Mesodermal cell (in vitro differentiated cells): ENCODE results near the gene CCDC183.
"Not testable (repeated sequence)": the region's sequence is repeated elsewhere in the genome, so short reads cannot be mapped to it uniquely, and the experiment has no call there.

Experiments used
- H3K27ac ChIP-seq: 2 replicates; pipeline ENCODE4 v1.7.0; 2013; ENCODE audit warnings: mild to moderate bottlenecking, low read depth, low read length, moderate library complexity; ENCODE audit not compliant: severe bottlenecking
- H3K36me3 ChIP-seq: 2 replicates; pipeline ENCODE4 v1.7.1; 2013; ENCODE audit warnings: mild to moderate bottlenecking, low read length, moderate library complexity; ENCODE audit not compliant: control insufficient read depth, insufficient read depth
- H3K4me1 ChIP-seq: one replicate; pipeline ENCODE4 v1.7.1; 2013; ENCODE audit warnings: mild to moderate bottlenecking, low read length; ENCODE audit not compliant: insufficient read depth, control insufficient read depth, poor library complexity, severe bottlenecking
- H3K4me3 ChIP-seq: 2 replicates; pipeline ENCODE4 v1.7.0; 2013; ENCODE audit warnings: low read length, control low read depth, mild to moderate bottlenecking; ENCODE audit not compliant: insufficient read depth, poor library complexity, severe bottlenecking; ENCODE audit errors: extremely low read depth
- H3K9me3 ChIP-seq: 2 replicates; pipeline ENCODE4 v1.7.1; 2013; ENCODE audit warnings: mild to moderate bottlenecking, low read length, moderate library complexity; ENCODE audit not compliant: control insufficient read depth
- WGBS, 2 experiments: methylation state at CpG; one replicate each; pipeline ENCODE4 v1.1.5; 2013; ENCODE audit warnings: missing lambda C conversion rate in 2 of 2; ENCODE audit not compliant: insufficient coverage in 2 of 2; 5-methylcytosine and 5-hydroxymethylcytosine counted together

CCDC183 gene

DNA sequence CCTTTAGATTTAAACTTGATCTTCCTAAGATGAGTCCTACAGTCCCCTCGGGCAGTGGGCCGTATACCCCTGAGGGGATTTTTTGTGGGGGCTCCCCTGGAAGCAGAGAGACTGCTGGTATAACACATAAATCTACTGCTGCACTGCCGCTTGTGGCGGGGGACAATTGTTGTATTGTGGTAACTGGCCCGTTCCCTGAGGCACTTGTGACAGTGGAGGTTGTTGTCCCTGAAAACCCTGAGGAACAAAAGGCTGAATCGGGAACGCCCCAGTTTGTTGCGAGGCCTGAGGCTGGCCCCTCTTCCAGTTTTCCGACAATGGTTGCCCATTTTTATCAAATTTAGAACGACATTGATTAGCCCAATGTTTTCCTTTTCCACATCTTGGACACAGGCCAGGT lies 9.7 kb upstream of the CCDC183 start:
- WGBS, 2 experiments = 86 to 89% methylated on average over 5 to 7 of the region's 10 CpGs
- H3K4me1 ChIP-seq = peaks cover 38% of the 10 kb centered on the region
- H3K4me3 ChIP-seq = no peak overlapping the region
- H3K27ac ChIP-seq = no peak overlapping the region
- no peaks in the 10 kb centered on the region for H3K36me3 ChIP-seq
- H3K9me3 ChIP-seq = no peaks in the 10 kb centered on the region

DNA sequence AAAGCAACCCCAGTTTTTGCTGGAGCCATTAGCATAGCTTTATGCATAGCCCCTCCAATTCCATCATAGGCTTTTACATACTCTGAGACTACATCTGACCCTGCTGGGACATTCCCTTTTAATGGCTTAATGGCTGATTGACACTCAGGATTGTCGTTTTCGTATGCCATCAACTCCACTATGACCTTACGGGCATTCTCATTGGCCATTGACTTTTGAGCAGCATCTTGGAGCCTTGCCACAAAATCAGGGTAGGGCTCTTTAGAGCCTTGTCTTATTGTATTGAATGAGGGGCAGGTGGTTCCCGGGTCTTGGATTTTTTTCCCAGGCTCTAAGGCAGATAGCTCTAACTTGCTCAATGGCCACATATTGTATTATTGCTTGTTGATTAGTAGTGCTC lies 9.2 kb upstream of the CCDC183 start:
- not testable (repeated sequence) for H3K36me3 ChIP-seq, H3K27ac ChIP-seq, H3K9me3 ChIP-seq, H3K4me3 ChIP-seq
- peaks cover 38% of the 10 kb centered on the region for H3K4me1 ChIP-seq
- 55 to 57% methylated on average over 2 to 3 of the region's 4 CpGs for WGBS, 2 experiments

DNA sequence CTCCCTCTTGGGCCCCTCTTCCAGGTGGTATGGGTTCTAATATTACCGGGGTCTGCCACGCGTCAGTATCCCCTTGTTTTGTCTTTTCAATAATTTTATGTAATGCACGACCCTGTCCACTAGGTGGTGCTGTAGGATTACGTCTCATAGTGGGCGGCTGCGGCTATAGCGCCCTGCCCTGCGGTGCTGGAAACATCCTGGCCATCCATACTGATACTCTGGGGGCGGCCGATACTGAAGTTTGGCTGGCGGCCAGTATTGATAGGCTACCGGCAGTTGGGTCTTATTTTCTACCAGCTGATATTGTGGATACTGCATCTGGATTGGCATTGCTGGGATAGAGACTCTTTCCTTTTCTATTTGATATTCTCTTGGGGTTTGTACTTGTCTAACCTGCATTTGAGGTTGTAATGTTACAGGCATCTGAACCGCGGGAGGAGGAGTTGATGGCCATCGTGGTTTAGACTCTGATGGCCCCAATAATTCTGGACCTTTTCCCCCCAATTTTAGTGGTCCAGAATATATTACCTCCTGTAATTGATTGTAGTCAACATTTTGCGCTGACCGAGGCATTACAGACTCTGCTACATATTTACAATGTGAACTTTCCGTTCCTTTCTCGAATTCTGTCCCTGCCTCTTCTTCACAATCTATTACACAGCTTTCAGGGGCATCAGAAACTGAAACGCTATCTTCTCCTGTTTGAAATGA lies 8.3 kb upstream of the CCDC183 start:
- H3K36me3 ChIP-seq = peaks cover 8% of the 10 kb centered on the region
- no peaks in the 10 kb centered on the region for H3K9me3 ChIP-seq
- peak overlapping the region; percentile 95 for H3K27ac ChIP-seq
- 29 to 45% methylated on average over 12 to 16 of the region's 21 CpGs for WGBS, 2 experiments
- H3K4me1 ChIP-seq = peaks cover 38% of the 10 kb centered on the region
- no peak overlapping the region for H3K4me3 ChIP-seq

DNA sequence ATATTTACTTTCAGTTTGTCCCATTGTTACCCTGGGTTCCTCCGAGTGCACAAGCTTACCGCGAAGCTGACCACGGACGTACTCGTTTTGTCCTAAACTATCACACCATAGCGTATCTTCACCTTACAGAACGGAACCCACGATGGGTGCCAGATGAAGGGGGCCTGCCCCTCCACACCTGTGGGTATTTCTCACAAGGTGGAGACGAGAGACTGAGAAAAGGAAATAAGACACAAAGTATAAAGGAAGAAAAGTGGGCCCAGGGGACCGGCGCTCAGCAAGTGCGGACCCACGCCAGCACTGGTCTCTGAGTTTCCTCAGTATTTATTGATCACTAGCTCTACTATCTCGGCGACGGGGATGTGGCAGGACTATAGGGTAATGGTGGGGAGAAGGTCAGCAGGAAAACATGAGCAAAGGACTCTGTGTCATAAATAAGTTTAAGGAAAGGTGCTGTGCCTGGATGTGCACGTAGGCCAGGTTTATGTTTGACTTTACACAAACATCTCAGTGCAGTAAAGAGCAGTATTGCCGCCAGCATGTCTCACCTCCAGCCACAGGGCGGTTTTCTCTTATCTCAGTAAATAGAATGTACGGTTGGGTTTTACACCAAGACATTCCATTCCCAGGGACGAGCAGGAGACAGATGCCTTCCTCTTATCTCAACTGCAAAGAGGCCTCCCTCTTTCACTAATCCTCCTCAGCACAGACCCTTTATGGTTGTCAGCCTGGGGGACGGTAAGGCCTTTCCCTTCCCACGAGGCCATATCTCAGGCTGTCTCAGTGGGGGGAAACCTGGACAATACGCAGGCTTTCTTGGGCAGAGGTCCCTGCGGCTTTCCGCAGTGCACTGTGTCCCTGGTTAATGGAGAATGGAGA lies 7.3 kb upstream of the CCDC183 start:
- Histone ChIP-seq H3K27ac (peak overlapping the region; percentile 95), H3K36me3 (peaks cover 18% of the 10 kb centered on the region), H3K4me1 (peaks cover 42% of the 10 kb centered on the region)
- not testable (repeated sequence) for H3K4me3 ChIP-seq, H3K9me3 ChIP-seq
- WGBS, 2 experiments = 88 to 94% methylated on average over 16 of the region's 27 CpGs

DNA sequence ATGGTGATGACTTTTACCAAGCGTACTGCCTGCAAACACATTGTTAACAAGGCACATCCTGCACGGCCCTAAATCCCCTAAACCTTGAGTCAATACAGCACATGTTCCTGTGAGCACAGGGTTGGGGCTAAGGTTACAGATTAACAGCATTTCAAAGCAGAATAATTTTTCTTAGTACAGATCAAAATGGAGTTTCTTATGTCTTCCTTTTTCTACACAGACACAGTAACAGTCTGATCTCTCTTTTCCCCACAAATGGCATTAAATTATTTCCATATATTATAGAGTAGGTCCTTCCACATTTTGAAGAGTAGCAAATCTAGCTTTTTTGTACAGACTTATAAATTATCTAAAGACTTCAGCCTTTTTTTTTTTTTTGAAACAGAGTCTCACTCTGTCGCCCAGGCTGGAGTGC lies 6.6 kb upstream of the CCDC183 start:
- 100% methylated on average over 1 of the region's 3 CpGs; no CpG with 5 or more reads in 1 of the 2 experiments for WGBS, 2 experiments
- Histone ChIP-seq H3K27ac (peak overlapping the region; percentile 95), H3K9me3 (no peaks in the 10 kb centered on the region), H3K4me1 (peaks cover 45% of the 10 kb centered on the region), H3K4me3 (no peak overlapping the region), H3K36me3 (peaks cover 23% of the 10 kb centered on the region)

DNA sequence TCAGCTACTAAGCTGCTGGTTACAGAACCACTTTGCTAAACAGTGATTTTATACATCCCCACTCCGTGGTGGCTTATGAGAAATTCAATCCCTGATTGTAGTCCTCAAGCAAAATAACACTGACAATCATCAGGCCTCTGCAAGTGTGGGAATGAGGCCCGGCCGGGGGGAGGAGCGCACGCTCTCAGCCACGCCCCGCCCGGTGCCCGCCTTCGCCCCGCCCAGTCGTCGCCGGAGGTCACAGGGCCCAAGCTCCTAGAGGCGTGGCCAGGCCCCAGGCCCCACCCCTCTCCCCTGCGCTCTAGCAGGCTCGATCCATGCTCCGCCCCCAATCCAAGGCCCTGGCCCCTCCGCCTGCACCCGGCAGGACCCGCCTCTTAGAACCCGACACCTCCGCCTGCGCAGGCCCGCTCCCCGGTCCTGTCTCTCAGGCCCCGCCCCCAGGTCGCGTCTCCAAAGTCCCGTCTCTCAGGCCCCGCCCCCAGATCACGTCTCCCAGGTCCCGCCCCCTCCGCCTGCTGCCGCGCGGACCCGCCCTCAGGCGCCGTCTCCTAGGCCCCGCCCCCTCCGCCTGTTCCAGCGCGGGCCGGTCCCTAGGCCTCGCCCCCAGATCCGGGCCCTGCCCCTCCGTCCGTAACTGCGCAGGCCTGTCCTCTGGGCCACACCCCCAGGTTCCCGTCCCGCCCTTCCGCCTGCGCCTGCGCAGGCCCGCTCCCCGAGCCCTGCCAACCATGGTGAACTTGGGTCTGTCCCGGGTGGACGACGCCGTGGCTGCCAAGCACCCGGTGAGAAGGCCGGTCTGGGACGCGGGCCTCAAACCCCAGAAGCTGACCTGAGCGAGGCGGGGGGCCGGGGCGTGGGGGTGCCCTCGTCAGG lies 5.3 kb upstream of the CCDC183 start, which contains the start of gene TMEM141:
Gene TMEM141 (plus strand): TSS at position 705 of the 876 bp plus-strand sequence. CDS start 27 bp downstream, at position 732.
- WGBS, 2 experiments = 0 to 1% methylated on average over 42 of the region's 70 CpGs
- H3K4me1 ChIP-seq = peaks cover 42% of the 10 kb centered on the region
- H3K27ac ChIP-seq = peak within 1 kb of the TSS; percentile 95
- H3K4me3 ChIP-seq = peak within 1 kb of the TSS; percentile 93
- peaks cover 23% of the 10 kb centered on the region for H3K36me3 ChIP-seq
- H3K9me3 ChIP-seq = no peaks in the 10 kb centered on the region

- Histone ChIP-seq H3K9me3 (no peaks in the 10 kb centered on the region), H3K27ac (peak overlapping the region; percentile 66), H3K4me1 (peaks cover 50% of the 10 kb centered on the region), H3K36me3 (peaks cover 23% of the 10 kb centered on the region), H3K4me3 (peak overlapping the region; percentile 93)
- WGBS, 2 experiments = 16 to 17% methylated on average over 23 to 26 of the region's 29 CpGs
Measured at GRCh38 chr9:136791516-136792276, 4.4 kb upstream of the CCDC183 start.

DNA sequence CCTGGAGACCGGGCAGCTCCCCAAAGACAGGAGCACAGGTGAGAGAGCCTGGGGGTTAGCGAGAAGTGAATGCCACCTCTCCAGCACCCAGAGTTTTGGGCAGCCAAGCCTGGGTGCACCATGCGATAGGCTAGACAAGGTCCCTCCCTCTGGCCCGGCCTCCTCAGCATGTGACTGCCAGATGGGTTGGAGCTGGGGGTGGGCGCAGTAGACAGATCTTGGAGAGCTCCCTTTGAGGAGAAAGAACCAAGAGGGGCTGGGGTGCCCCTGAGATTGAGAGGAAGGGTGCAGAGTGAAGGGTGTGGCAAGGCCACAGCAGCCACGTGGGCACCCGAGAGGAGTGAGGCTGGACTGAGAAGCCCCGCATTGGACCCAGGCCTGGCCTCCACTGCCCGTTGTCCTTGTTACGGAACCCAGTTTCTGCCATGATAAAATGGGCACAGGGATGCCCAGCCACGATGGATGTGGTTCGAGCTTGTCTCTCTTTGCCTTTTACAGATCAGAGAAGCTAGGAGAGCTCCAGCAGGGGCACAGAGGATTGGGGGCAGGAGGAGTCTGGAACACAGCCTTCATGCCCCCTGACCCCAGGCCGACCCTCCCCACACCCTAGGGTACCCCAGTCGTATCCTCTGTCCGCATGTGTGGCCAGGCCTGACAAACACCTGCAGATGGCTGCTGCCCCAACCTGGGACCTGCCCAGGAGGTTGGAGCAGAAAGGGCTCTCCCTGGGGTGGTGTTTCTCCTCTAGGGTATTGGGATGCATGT lies 3.6 kb upstream of the CCDC183 start:
- Histone ChIP-seq H3K9me3 (no peaks in the 10 kb centered on the region), H3K4me1 (peaks cover 55% of the 10 kb centered on the region), H3K36me3 (peaks cover 23% of the 10 kb centered on the region), H3K4me3 (peak overlapping the region; percentile 93), H3K27ac (no peak overlapping the region)
- 92 to 96% methylated on average over 11 to 13 of the region's 15 CpGs for WGBS, 2 experiments

GRCh38 chr9:136793086-136793946 lies 2.8 kb upstream of the CCDC183 start:
- peaks cover 23% of the 10 kb centered on the region for H3K36me3 ChIP-seq
- peaks cover 54% of the 10 kb centered on the region for H3K4me1 ChIP-seq
- 86 to 88% methylated on average over 12 to 13 of the region's 17 CpGs for WGBS, 2 experiments
- peak overlapping the region; percentile 3 for H3K27ac ChIP-seq
- no peaks in the 10 kb centered on the region for H3K9me3 ChIP-seq
- no peak overlapping the region for H3K4me3 ChIP-seq
